GM12892 (cell line): ENCODE measurements around the gene CEBPE.

ENCODE experiments used
- POLR2AphosphoS5 ChIP-seq: IDR thresholded peaks from 2 replicates; pipeline ENCODE4 v1.6.1; 2011; ENCODE audit warnings: low read depth, low read length, control low read depth
- TAF1 ChIP-seq: IDR thresholded peaks from 2 replicates; pipeline ENCODE4 v1.6.1; 2011; ENCODE audit warnings: low read depth, mild to moderate bottlenecking, control low read depth, low read length, borderline replicate concordance

DNA sequence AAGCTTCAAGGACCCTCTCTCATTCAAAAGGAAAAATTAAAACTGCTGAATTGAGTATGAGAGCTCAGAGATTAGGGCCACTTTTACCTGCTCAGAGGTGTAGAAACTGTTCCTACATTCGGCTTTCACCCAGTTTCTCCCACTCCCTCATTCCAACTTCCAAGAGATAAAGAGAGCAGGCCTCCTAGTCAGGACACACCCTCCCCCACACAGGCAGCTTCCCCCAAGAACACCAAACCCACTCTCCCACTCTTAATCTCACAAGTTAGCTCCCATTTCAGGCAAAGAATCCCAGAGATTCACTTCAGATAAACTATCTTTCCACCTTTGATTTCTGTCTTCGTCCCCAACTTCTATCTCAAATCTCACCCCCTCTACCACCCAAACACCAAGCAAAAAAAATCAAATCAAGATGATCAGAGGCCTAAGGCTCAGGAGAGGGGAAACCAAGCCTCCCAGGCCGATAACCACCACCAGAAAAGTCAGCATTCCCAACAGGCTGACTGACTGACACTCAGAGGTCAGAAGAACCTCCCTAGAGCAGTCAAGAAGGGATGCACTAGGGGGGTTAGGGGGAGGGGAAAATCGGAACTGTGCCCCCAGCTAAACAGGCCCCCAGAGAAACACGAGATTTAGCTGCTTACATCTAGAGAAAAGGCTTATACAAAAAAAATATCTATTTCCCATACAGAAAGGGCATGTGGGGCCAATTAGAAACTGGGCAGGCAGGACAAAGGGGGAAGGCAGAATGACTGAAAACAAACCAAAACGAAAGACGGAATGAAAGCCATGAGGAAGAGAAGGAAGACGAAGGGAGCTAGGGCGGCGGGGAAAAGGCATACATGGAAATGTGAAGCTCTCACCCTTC is 48.6 kb downstream of the CEBPE start:
- TF ChIP-seq POLR2AphosphoS5 (no peak), TAF1 (no peak)
